ENCODE data around the gene SORT1. TPM values are rescaled to one million over a fixed set of nuclear protein-coding genes. Genes with fewer than 3 reads are reported as not detected.

SORT1 gene
- total RNA-seq, 1 donor from 2014 or later: 7.7 TPM

GRCh38 chr1:109383087-109383779 lies 14.5 kb downstream of the SORT1 start:
- intact Hi-C loops (cut with micrococcal nuclease): no loop called here

GRCh38 chr1:109381573-109381972 lies 16.1 kb downstream of the SORT1 start:
- intact Hi-C loops (cut with micrococcal nuclease): no loop called here

- intact Hi-C loops (cut with micrococcal nuclease): no loop called here
Observed at GRCh38 chr1:109379907-109380306, 17.8 kb downstream of the SORT1 start.

GRCh38 chr1:109379422-109379821 lies 18.3 kb downstream of the SORT1 start:
- intact Hi-C loops (cut with micrococcal nuclease): no loop called here

GRCh38 chr1:109377698-109378097 lies 20.0 kb downstream of the SORT1 start:
- intact Hi-C loops (cut with micrococcal nuclease): no loop called here

- intact Hi-C loops (cut with micrococcal nuclease): loop anchor here (2.0 to 5.0 kb wide), 2 partner anchors 23 to 36 kb away; partner anchors contain the start of gene SORT1
Observed at GRCh38 chr1:109373696-109374095, 24.0 kb downstream of the SORT1 start.

- intact Hi-C loops (cut with micrococcal nuclease): loop anchor here (5.0 kb wide), 1 partner anchor 36 kb away; no protein-coding TSS in a partner anchor
Observed at GRCh38 chr1:109373126-109373525, 24.6 kb downstream of the SORT1 start.

GRCh38 chr1:109372281-109372680 lies 25.4 kb downstream of the SORT1 start:
- intact Hi-C loops (cut with micrococcal nuclease): loop anchor here (5.0 kb wide), 1 partner anchor 35 kb away; no protein-coding TSS in a partner anchor

GRCh38 chr1:109371341-109371739 lies 26.4 kb downstream of the SORT1 start:
- intact Hi-C loops (cut with micrococcal nuclease): loop anchor here (1.0 to 5.0 kb wide), 2 partner anchors 34 to 55 kb away; partner anchors contain the start of gene PSMA5

GRCh38 chr1:109370712-109371340 lies 26.9 kb downstream of the SORT1 start:
- intact Hi-C loops (cut with micrococcal nuclease): loop anchor here (1.0 to 5.0 kb wide), 2 partner anchors 34 to 55 kb away; partner anchors contain the start of gene PSMA5

GRCh38 chr1:109369167-109369746 lies 28.5 kb downstream of the SORT1 start:
- intact Hi-C loops (cut with micrococcal nuclease): no loop called here

GRCh38 chr1:109368464-109368863 lies 29.3 kb downstream of the SORT1 start:
- intact Hi-C loops (cut with micrococcal nuclease): no loop called here

- intact Hi-C loops (cut with micrococcal nuclease): no loop called here
Observed at GRCh38 chr1:109367626-109368025, 30.1 kb downstream of the SORT1 start.

GRCh38 chr1:109365642-109366204 lies 32.0 kb downstream of the SORT1 start:
- intact Hi-C loops (cut with micrococcal nuclease): no loop called here

GRCh38 chr1:109361649-109362048 lies 36.1 kb downstream of the SORT1 start:
- intact Hi-C loops (cut with micrococcal nuclease): no loop called here

GRCh38 chr1:109361069-109361468 lies 36.6 kb downstream of the SORT1 start:
- intact Hi-C loops (cut with micrococcal nuclease): no loop called here

GRCh38 chr1:109357616-109358015 lies 40.1 kb downstream of the SORT1 start:
- intact Hi-C loops (cut with micrococcal nuclease): no loop called here

GRCh38 chr1:109356915-109357314 lies 40.8 kb downstream of the SORT1 start:
- intact Hi-C loops (cut with micrococcal nuclease): no loop called here

- intact Hi-C loops (cut with micrococcal nuclease): no loop called here
Observed at GRCh38 chr1:109356505-109356904, 41.2 kb downstream of the SORT1 start.

GRCh38 chr1:109354929-109355328 lies 42.8 kb downstream of the SORT1 start:
- intact Hi-C loops (cut with micrococcal nuclease): no loop called here

GRCh38 chr1:109351457-109351856 lies 46.3 kb downstream of the SORT1 start:
- intact Hi-C loops (cut with micrococcal nuclease): no loop called here

- intact Hi-C loops (cut with micrococcal nuclease): no loop called here
Observed at GRCh38 chr1:109350655-109351054, 47.1 kb downstream of the SORT1 start.
